Measurements from ENCODE around the gene FAM219A.
"Not testable (repeated sequence)": the region's sequence is repeated elsewhere in the genome, so short reads cannot be mapped to it uniquely, and the experiment has no call there.

FAM219A gene

DNA sequence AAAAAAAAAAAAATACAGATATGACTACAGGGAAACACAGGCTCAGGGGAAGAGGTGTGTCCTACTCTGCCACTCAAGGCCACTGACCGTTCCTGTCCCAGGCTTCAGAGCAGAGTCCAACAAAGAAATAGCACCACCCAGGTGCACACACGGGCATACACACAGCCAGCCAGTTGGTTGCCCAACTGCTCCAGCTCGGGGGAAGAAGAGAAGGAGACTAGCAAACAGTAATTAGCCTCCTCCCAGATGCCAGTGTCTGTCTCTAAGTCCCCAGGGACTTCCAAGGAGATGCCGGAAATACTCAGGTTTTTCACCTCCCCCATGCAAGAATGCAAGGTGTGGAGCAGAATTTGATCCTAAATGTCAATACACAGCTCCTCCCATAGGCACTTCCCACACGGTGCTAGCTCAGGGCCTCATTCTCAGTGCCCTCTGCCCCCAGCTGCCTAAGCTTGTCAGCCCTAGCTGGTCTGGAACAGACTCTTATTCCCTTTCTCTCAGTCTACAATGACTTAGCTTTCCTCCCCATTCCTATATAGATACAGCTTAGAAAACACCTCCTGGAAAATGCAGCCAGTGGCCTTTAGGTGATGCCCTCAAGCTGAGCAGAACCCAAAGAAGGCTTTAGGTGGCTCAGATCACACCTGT lies 83.3 kb downstream of the FAM219A start:
- DNase-seq: no peak

- DNase-seq: no peak
These were observed 84.0 kb downstream of the FAM219A start for GRCh38 chr9:34374339-34374738.

DNA sequence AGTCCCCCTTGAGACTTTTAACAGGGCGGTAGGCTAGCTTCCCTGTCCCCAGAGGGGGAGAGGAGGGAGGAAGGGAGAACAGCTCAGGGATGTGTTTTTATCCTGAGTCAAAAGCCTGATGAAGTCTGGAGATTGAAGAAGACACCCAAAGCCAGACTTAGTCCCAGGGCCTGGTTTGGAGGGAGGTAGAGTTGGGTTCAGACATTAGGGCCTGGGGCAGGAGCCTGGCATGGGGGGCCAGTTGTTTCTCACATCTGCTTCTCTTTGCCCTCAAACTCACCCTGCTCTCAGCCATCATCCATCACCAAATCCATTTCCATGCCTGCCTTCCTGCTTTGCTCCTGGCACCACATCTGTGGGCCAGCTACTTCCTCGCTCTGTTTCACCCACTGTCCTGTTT lies 84.6 kb downstream of the FAM219A start:
- DNase-seq: no peak

DNA sequence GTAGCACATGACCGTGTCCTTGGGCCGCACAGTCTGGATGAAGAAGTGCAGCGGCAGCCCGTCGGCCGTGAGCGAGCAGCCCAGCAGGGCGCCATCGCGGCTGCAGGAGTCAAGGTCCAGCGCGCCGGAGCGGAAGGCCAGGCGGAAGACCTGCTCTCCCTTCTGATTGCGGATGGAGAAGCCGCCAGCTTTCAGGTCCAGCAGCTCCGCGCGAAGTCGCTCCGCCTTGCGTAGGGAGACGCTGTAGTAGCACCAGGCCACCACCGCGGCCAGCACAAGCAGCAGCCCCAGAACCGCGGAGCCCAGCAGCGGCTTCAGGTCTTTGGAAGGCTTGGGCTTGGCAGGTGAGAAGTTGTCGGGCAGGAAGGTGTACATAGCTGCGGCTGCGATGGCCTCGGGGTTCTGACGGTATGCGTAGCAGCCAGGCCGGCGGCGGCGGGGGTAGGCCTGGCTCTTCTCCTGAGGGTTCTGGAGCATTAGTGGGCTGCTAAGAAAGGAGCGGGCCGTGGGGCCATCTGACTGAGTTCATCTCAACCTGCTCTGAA lies 85.8 kb downstream of the FAM219A start:
- no peak for DNase-seq

- no peak for DNase-seq
These were observed 86.4 kb downstream of the FAM219A start for GRCh38 chr9:34371886-34372466.

GRCh38 chr9:34370970-34371880 lies 87.1 kb downstream of the FAM219A start:
- DNase-seq: no peak

DNA sequence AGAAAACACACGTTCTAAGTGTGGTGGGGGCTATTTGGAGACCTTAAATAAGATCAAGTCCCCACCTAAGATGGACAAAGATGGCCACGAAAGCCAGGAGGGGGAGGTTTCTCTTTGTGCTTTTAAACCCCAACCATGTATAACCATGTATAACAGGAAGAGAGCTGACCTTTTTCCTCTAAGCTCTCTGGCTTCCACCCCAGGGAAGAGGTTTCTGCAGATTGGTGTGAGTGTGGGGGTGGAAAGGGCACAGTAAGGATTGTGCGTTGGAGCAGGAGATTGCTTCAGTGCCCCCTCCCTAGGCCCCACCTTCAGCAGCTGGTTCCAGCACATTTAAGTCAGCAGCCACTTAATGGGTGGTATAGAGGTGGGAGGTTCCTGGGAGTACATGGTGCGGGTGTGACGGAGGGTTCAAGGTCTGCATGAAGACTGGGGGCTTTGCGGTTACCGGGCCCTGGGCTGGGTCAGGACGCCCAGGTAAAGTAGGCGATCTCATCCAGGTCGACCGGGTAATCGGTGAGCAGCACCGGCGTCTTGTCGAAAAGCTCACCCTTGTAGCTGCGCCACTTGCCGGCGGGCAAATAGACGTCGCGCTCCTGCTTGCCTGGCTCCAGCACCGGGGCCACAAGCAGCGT lies 87.9 kb downstream of the FAM219A start:
- DNase-seq: no peak

- DNase-seq: no peak
These were observed 88.7 kb downstream of the FAM219A start for GRCh38 chr9:34369636-34370035.

DNA sequence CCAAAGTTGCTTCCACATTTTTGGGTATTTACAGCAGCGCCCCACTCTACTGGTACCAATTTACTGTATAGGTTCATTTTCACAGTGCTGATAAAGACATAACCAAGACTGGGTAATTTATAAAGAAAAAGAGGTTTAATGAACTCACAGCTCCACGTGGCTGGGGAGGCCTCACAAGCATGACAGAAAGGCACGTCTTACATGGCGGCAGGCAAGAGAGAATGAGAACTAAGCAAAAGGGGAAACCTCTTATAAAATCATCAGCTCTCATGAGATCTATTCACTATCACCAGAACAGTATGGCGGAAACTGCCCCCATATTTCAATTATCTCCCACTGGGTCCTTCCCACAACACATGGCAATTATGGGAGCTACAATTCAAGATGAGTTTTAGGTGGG lies 89.6 kb downstream of the FAM219A start:
- DNase-seq: not testable (repeated sequence)

DNA sequence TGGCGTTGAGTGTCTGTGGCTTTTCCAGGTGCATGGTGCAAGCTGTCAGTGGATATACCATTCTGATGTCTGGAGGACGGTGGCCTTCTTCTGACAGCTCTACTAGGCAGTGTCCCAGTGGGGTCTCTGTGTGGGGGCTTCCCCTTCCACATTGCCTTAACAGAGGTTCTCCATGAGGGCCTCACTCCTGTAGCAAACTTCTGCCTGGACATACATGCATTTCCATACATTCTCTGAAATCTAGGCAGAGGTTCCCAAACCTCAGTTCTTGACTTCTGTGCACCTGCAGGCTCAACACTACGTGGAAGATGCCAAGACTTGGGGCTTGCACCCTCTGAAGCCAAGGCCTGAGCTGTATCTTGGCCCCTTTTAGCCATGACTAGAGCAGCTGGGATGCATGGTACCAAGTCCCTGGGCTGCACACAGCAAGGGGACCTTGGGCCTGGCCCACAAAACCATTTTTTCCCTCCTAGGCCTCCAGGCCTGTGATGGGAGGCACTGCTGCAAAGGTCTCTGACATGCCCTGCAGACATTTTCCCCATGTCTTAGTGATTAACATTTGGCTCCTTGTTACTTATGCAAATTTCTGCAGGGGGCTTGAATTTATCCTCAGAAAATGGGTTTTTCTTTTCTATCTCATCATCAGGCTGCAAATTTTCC lies 90.5 kb downstream of the FAM219A start:
- not testable (repeated sequence) for DNase-seq

GRCh38 chr9:34366365-34366764 lies 92.0 kb downstream of the FAM219A start:
- DNase-seq: no peak

- DNase-seq: no peak
These were observed 93.1 kb downstream of the FAM219A start for GRCh38 chr9:34365282-34365681.

DNA sequence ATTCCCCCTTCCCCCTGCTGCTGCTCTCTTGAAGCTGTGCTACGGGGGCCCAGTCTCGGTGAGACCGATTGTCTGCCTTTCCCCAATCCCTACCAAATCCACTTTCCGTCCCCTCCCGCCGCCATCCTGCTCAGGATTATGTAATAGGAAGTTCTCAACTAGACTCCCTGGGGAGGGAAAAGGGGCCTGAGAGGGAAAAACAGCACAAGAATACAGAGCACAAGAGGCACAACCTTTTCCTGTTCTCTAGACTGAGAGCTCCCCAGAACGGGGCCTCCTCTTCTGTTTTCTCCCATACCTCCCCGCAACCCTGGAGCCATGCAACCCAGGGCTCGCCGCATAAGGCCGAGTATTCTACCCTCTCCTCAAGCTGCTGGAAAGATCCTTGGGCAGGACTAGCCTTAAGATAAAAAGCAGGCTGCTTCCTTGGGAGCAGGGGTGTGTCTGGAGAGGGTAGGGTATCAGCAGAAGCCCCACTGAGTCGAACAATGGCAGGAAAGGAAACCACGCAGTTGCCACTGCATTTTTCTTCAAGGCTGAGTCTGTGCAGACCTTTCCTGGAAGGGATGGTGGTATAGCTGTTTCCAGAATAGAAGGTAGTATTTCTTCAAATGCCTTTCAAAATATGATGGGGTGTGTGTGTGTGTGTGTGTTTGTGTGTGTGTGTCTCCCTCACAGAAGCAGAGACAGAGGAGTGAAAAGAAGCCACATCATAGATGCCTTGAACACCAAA lies 94.6 kb downstream of the FAM219A start:
- DNase-seq: no peak

- no peak for DNase-seq
These were observed 95.7 kb downstream of the FAM219A start for GRCh38 chr9:34362614-34363214.

GRCh38 chr9:34352957-34353356 lies 105.4 kb downstream of the FAM219A start:
- not testable (repeated sequence) for DNase-seq

DNA sequence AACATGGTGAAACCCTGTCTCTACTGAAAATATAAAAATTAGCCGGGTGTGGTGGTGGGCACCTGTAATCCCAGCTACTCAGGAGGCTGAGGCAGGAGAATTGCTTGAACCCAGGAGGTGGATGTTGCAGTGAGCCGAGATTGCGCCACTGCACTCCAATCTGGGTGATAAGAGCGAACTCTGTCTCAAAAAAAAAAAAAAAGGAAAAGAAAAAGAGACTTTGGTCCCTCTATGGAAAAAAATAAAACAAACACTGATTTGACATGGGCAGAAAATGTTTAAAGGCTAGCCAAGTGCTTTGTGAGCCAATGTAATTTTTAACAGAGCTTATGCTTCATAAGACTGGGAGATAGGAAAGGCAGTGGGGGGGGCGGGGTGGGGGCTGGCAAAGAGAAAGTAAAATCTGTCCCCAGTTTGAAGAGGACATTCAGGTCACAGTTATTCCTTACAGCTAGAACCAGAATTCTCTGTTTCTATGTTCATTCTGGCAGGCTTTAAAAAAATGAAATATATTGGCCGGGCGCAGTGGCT lies 106.2 kb downstream of the FAM219A start:
- not testable (repeated sequence) for DNase-seq

DNA sequence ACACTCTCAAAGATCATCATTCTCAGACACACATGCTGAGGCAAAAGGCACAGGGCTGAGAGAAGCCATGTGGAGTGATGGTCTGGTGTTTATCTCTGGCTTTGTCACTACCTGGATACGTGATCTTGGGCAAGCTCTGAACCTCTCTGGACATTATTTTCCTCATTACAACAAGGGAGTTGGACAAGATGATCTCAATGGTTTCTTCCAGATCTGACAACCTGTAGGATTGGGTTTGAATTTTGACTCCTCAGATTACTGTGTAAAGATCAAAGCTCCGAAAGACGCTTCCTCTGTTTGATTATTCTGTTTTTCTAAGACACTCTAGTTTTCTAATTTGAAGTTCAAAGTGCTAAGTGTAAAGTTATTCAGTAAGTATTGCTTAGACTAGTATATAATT lies 109.0 kb downstream of the FAM219A start:
- no peak for DNase-seq

Measured in hippocampal formation (tissue), 2 donors.